BLaER1 (cell line): Measurements from ENCODE around the gene LIN37.

Source experiments
- H3K27ac ChIP-seq: shearing (Covaris generic); formaldehyde crosslinking; 2 replicates; pipeline ENCODE4 v1.8.1; 2022
- H3K27me3 ChIP-seq: shearing (Covaris generic); formaldehyde crosslinking; 2 replicates; pipeline ENCODE4 v1.8.1; 2022
- H3K36me3 ChIP-seq: shearing (Covaris generic); formaldehyde crosslinking; 2 replicates; pipeline ENCODE4 v1.8.1; 2022
- H3K4me1 ChIP-seq: shearing (Covaris generic); formaldehyde crosslinking; 2 replicates; pipeline ENCODE4 v1.8.1; 2022
- H3K4me2 ChIP-seq: shearing (Covaris generic); formaldehyde crosslinking; 2 replicates; pipeline ENCODE4 v1.8.1; 2022
- H3K4me3 ChIP-seq: shearing (Covaris generic); formaldehyde crosslinking; 2 replicates; pipeline ENCODE4 v1.8.1; 2022
- H3K9ac ChIP-seq: shearing (Covaris generic); formaldehyde crosslinking; 2 replicates; pipeline ENCODE4 v1.8.1; 2022
- H3K9me3 ChIP-seq: shearing (Covaris generic); formaldehyde crosslinking; 2 replicates; pipeline ENCODE4 v1.8.1; 2022
- H4K20me1 ChIP-seq: shearing (Covaris generic); formaldehyde crosslinking; 2 replicates; pipeline ENCODE4 v1.8.1; 2022
- Cebpa-rat ChIP-seq: shearing (Covaris generic); IDR thresholded peaks from 2 replicates; pipeline ENCODE4 v1.8.1; 2022

LIN37 gene

GRCh38 chr19:35780058-35780457 is 31.7 kb downstream of the LIN37 start:
- no peak for TF ChIP-seq Cebpa-rat
- no peaks in the 10 kb centered on the region for H3K9me3 ChIP-seq

DNA sequence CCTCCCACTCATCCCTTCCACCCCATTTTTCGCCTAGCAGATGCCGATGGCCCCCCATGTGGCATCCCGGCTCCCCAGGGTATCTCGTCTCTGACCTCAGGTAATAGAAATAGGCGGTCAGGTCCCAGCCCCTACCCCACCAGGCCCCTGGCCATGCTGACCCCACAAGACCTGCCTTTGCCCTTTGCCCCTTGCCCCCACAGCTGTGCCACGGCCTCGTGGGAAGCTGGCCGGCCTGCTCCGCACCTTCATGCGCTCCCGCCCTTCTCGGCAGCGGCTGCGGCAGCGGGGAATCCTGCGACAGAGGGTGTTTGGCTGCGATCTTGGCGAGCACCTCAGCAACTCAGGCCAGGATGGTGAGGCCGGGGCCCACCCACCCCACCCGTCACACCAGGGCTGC is 32.3 kb downstream of the LIN37 start:
- H3K4me1 ChIP-seq, result peaks cover 41% of the 10 kb centered on the region
- H3K4me3 ChIP-seq, result no peak overlapping the region
- H3K27ac ChIP-seq, result no peak overlapping the region
- H4K20me1 ChIP-seq, result peaks cover 34% of the 10 kb centered on the region
- H3K36me3 ChIP-seq, result peaks cover 76% of the 10 kb centered on the region
- TF ChIP-seq Cebpa-rat, result no peak
- H3K9ac ChIP-seq, result no peak overlapping the region
- H3K9me3 ChIP-seq, result no peaks in the 10 kb centered on the region
- H3K27me3 ChIP-seq, result no peaks in the 10 kb centered on the region
- H3K4me2 ChIP-seq, result no peak overlapping the region

More at GRCh38 chr19:35780058-35780457, 31.7 kb downstream of the LIN37 start:
- Histone ChIP-seq H4K20me1 (peaks cover 34% of the 10 kb centered on the region), H3K27ac (no peak overlapping the region), H3K27me3 (no peaks in the 10 kb centered on the region), H3K4me3 (no peak overlapping the region), H3K4me1 (peaks cover 41% of the 10 kb centered on the region), H3K9ac (no peak overlapping the region), H3K36me3 (peaks cover 69% of the 10 kb centered on the region), H3K4me2 (no peak overlapping the region)

GRCh38 chr19:35781650-35782049 is 33.3 kb downstream of the LIN37 start:
- no peak for TF ChIP-seq Cebpa-rat
- Histone ChIP-seq H3K9ac (no peak overlapping the region), H3K27me3 (no peaks in the 10 kb centered on the region), H3K4me2 (no peak overlapping the region), H3K27ac (no peak overlapping the region), H3K4me1 (peaks cover 34% of the 10 kb centered on the region), H4K20me1 (peaks cover 29% of the 10 kb centered on the region), H3K9me3 (no peaks in the 10 kb centered on the region), H3K36me3 (peaks cover 84% of the 10 kb centered on the region), H3K4me3 (no peak overlapping the region)

GRCh38 chr19:35782589-35782988 is 34.2 kb downstream of the LIN37 start:
- TF ChIP-seq Cebpa-rat, result no peak
- peak overlapping the region; percentile 44 for H3K27ac ChIP-seq
- H3K27me3 ChIP-seq, result no peaks in the 10 kb centered on the region
- H4K20me1 ChIP-seq, result peaks cover 19% of the 10 kb centered on the region; the same call in 1 of the 2 replicates
- H3K9me3 ChIP-seq, result no peaks in the 10 kb centered on the region
- H3K9ac ChIP-seq, result peak overlapping the region; percentile 48
- H3K36me3 ChIP-seq, result peaks cover 91% of the 10 kb centered on the region
- H3K4me2 ChIP-seq, result peak overlapping the region; percentile 59
- H3K4me3 ChIP-seq, result no peak overlapping the region
- H3K4me1 ChIP-seq, result peaks cover 25% of the 10 kb centered on the region

GRCh38 chr19:35783469-35784434 is 35.4 kb downstream of the LIN37 start:
- Histone ChIP-seq H3K36me3 (peaks cover 89% of the 10 kb centered on the region), H3K27me3 (no peaks in the 10 kb centered on the region), H3K4me3 (no peak overlapping the region), H4K20me1 (peaks cover 11% of the 10 kb centered on the region; the same call in 1 of the 2 replicates), H3K27ac (no peak overlapping the region), H3K4me1 (peaks cover 22% of the 10 kb centered on the region), H3K9ac (peak overlapping the region; percentile 48; the same call in 1 of the 2 replicates), H3K4me2 (peak overlapping the region; percentile 59), H3K9me3 (no peaks in the 10 kb centered on the region)
- no peak for TF ChIP-seq Cebpa-rat

- Histone ChIP-seq H3K27ac (no peak overlapping the region), H3K4me1 (peaks cover 24% of the 10 kb centered on the region), H3K4me3 (no peak overlapping the region), H3K27me3 (no peaks in the 10 kb centered on the region), H3K4me2 (no peak overlapping the region), H3K36me3 (peaks cover 85% of the 10 kb centered on the region), H3K9me3 (no peaks in the 10 kb centered on the region), H3K9ac (no peak overlapping the region), H4K20me1 (peaks cover 13% of the 10 kb centered on the region; the same call in 1 of the 2 replicates)
- TF ChIP-seq Cebpa-rat, result no peak
Measured at GRCh38 chr19:35784503-35785338, 36.3 kb downstream of the LIN37 start.

DNA sequence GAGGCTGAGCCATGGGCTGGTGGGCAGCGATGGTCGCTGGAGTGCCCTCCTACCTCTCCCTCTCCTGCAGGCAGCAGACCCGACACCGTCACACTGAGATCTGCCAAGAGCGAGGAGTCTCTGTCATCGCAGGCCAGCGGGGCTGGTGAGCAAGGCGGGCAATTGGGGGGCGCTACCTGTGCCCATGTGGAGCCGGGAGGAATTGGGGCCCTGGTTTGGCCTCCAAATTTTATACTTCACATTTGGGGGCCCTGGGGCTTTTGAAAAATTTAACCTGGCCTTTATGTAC is 36.9 kb downstream of the LIN37 start:
- H3K4me2 ChIP-seq, result no peak overlapping the region
- peaks cover 13% of the 10 kb centered on the region; the same call in 1 of the 2 replicates for H4K20me1 ChIP-seq
- no peak overlapping the region for H3K4me3 ChIP-seq
- no peak for TF ChIP-seq Cebpa-rat
- H3K36me3 ChIP-seq, result peaks cover 79% of the 10 kb centered on the region
- no peak overlapping the region for H3K9ac ChIP-seq
- peaks cover 27% of the 10 kb centered on the region for H3K4me1 ChIP-seq
- H3K27ac ChIP-seq, result no peak overlapping the region
- no peaks in the 10 kb centered on the region for H3K27me3 ChIP-seq
- H3K9me3 ChIP-seq, result no peaks in the 10 kb centered on the region

DNA sequence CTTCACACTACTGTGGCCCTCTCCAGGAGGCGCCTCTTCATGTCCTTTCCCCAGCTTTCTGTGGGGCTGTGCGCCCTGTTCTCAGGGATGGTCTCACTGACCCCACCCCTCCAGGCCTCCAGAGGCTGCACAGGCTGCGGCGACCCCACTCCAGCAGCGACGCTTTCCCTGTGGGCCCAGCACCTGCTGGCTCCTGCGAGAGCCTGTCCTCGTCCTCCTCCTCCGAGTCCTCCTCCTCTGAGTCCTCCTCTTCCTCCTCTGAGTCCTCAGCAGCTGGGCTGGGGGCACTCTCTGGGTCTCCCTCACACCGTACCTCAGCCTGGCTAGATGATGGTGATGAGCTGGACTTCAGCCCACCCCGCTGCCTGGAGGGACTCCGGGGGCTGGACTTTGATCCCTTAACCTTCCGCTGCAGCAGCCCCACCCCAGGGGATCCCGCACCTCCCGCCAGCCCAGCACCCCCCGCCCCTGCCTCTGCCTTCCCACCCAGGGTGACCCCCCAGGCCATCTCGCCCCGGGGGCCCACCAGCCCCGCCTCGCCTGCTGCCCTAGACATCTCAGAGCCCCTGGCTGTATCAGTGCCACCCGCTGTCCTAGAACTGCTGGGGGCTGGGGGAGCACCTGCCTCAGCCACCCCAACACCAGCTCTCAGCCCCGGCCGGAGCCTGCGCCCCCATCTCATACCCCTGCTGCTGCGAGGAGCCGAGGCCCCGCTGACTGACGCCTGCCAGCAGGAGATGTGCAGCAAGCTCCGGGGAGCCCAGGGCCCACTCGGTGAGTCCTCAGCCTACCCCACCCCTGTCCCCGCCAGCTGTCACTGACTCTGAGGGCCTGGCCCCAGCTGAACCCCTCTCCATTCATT is 38.2 kb downstream of the LIN37 start:
- Histone ChIP-seq H3K9ac (no peak overlapping the region), H3K27me3 (no peaks in the 10 kb centered on the region), H3K4me1 (peaks cover 39% of the 10 kb centered on the region), H3K4me3 (no peak overlapping the region), H3K36me3 (peaks cover 69% of the 10 kb centered on the region), H3K27ac (0 out of 2 replicates have a peak overlapping the region, but pooled peaks have one; percentile 18), H3K4me2 (no peak overlapping the region), H4K20me1 (peaks cover 11% of the 10 kb centered on the region; the same call in 1 of the 2 replicates), H3K9me3 (no peaks in the 10 kb centered on the region)
- TF ChIP-seq Cebpa-rat, result no peak

DNA sequence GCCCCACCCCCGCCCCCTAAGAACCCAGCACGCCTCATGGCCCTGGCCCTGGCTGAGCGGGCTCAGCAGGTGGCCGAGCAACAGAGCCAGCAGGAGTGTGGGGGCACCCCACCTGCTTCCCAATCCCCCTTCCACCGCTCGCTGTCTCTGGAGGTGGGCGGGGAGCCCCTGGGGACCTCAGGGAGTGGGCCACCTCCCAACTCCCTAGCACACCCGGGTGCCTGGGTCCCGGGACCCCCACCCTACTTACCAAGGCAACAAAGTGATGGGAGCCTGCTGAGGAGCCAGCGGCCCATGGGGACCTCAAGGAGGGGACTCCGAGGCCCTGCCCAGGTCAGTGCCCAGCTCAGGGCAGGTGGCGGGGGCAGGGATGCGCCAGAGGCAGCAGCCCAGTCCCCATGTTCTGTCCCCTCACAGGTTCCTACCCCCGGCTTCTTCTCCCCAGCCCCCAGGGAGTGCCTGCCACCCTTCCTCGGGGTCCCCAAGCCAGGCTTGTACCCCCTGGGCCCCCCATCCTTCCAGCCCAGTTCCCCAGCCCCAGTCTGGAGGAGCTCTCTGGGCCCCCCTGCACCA is 38.9 kb downstream of the LIN37 start:
- H3K9ac ChIP-seq, result no peak overlapping the region
- H3K36me3 ChIP-seq, result peaks cover 61% of the 10 kb centered on the region
- no peak for TF ChIP-seq Cebpa-rat

More for the DNA sequence above, 38.9 kb downstream of the LIN37 start:
- Histone ChIP-seq H3K9me3 (no peaks in the 10 kb centered on the region), H4K20me1 (peaks cover 9% of the 10 kb centered on the region; the same call in 1 of the 2 replicates), H3K4me2 (no peak overlapping the region), H3K27ac (no peak overlapping the region), H3K4me3 (no peak overlapping the region), H3K4me1 (peaks cover 40% of the 10 kb centered on the region), H3K27me3 (no peaks in the 10 kb centered on the region)
